Glomerular visceral epithelial cell (primary cell): ENCODE data around the gene SHLD1.

ENCODE experiments used
- DNase-seq: peaks from one replicate; pipeline ENCODE4 v3.0.0-alpha.2; 2016; ENCODE audit errors: extremely low spot score

The SHLD1 gene

DNA sequence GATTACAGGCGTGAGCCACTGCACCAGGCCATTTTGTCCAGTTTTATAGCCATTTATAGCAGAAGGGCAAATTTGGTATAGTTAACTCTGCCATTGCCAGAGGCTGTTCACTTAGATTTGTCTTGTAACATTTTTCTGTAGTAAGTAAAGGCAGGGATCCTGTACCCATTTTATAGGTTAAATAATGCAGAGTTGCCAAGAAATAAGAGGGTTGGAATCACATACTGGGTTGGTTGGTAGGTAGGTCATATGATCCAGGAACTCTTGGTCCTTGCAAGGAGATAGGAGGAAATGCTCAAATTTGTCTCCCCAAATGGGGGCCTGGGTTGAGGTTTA is 68.1 kb downstream of the SHLD1 start:
- no peak for DNase-seq

GRCh38 chr20:5820738-5821137 is 70.5 kb downstream of the SHLD1 start:
- no peak for DNase-seq

DNA sequence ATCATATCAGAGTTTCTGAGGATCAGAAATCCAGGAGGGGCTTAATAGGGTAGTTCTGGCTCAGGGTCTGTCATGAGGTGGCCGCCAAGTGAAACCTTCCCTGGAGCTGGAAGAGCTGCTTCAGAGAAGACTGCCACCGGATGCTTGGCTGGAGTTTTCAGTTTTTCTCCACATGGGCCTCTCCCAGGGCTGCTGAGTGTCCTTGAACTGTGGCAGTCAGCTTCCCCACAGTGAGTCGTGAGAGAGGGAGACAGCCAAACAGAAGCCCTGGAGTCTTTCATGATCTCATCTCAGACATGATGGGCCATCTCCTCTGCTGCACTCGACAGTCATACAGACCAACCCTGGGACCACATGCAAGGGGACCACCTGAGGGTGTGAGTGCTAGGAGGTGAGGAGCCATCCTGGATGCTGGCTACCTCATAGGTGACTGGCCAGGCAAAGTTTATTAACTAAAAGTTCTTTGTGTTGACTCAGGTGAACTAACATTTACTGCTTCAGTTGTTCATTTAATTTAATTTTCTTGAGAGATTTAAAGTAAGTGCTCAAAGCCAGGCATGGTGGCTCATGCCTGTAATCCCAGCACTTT is 71.5 kb downstream of the SHLD1 start:
- DNase-seq = peak; percentile 17

- no peak for DNase-seq
These were observed 72.4 kb downstream of the SHLD1 start for GRCh38 chr20:5822569-5822968.

GRCh38 chr20:5825130-5825719 is 75.0 kb downstream of the SHLD1 start:
- no peak for DNase-seq

GRCh38 chr20:5827098-5827853 is 77.1 kb downstream of the SHLD1 start:
- no peak for DNase-seq

- no peak for DNase-seq
These were observed 77.7 kb downstream of the SHLD1 start for GRCh38 chr20:5827861-5828260.

DNA sequence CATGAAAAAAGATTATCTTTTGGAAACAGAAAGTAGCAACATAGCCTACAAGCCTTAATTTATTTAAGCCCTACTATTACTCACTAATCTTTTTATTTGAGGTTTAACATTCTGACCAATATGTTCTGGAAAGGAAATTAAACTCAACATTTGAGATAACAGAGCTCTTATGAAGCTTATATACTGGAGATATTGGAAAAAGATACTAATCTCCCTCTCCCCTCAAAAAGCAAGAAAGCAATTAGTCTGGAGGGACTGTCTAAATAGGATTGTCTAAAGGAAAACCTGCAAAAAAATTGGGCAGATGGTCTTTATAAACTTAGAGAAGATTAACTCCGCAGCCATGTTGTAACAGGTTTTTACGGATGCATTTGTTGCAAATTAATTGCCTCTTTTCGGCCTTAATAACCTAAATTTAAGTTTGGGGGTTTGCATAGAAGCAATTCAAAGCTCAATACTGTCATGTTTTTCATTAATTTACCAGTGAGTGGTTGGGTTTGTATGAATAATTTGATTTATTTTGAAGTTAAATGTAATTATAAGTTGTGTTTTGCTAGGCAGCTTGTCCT is 79.1 kb downstream of the SHLD1 start:
- no peak for DNase-seq

- DNase-seq = no peak
These were observed 81.5 kb downstream of the SHLD1 start for GRCh38 chr20:5831539-5832237.

- DNase-seq = no peak
These were observed 83.2 kb downstream of the SHLD1 start for GRCh38 chr20:5833309-5833941.

DNA sequence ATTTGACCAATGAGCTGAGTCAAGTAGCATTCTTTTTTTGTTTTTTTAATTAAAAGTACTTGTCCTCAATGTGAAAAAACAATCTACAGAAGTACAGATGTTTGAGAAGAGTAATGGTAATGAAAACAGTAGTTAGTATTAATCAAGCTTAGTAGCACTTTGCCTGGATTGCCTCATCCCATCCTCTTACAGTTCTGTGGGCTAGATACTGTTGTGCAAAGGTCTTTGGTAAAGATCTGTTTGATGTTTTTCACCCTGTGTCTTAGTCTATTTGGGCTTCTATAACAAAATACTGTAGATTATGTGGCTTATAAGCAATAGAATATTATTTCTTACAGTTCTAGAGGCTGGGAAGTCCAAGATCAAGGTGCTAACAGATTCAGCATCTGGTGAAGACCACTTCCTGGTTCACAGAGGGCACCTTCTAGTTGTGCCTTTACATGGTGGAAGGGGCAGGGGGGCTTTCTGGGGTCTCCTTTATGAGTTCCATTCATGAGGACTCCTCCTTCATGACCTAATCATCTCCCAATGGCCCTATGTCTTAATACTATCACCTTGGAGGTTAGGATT is 84.3 kb downstream of the SHLD1 start:
- DNase-seq = no peak

- DNase-seq = peak; percentile 35
These were observed 85.2 kb downstream of the SHLD1 start for GRCh38 chr20:5835321-5835821.

- DNase-seq = no peak
These were observed 85.7 kb downstream of the SHLD1 start for GRCh38 chr20:5835871-5836270.

DNA sequence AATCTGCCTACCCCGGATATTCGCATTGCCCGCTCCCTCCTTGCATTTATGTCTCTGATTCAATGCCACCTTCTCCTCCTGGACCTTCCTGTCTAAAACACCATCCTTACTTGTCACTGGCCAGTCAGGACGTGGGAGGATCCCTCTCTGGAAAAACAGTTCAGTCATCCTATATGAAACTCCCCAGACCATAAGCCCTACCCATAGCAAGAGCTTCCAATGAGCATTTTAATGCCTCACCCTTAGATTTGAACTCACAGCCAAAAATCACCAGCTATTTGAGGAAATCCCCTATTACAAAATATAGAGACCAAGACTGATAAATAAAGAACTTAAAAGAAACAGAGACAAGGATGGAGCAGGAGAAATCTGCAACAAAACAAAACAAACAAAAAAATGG is 86.4 kb downstream of the SHLD1 start:
- no peak for DNase-seq

- no peak for DNase-seq
These were observed 90.3 kb downstream of the SHLD1 start for GRCh38 chr20:5840411-5841002.

- DNase-seq = no peak
These were observed 91.3 kb downstream of the SHLD1 start for GRCh38 chr20:5841522-5841921.

GRCh38 chr20:5842465-5842864 is 92.3 kb downstream of the SHLD1 start:
- no peak for DNase-seq

GRCh38 chr20:5843054-5843592 is 92.9 kb downstream of the SHLD1 start:
- DNase-seq = no peak

DNA sequence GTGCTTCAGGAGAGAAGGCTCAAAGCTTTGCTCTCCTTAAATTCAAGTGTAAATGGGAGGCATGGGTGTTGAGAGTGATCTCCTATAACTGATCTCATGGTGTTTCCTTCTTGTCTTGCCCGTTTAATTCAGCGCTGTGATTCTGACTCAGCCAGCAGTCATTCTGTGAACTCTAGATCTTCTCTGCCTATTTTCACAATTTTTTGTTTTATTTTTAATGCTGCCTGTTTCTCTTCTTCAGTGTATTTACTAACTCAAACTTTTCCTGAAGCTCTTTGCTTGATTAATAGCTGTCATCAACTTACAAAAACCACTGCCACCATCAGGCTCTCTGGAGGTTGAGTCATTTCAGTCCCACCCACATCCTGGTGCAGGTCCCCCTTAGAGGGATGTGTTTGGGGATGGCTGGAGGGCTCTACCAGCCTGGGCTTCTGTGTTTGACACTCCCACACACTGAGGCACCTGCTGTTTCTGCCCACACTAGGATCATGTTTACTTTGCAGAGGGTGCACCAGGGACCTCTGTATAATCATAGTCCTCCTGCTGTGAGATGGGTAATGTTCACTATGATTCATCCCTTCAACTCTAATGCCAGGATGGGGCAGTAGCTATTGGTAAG is 94.0 kb downstream of the SHLD1 start:
- DNase-seq = peak; percentile 63
